Esophagus (tissue), 2 donors: ENCODE data around the gene MYO10. TPM values are rescaled to one million over a fixed set of nuclear protein-coding genes. Genes with fewer than 3 reads are reported as not detected.
"Not testable (repeated sequence)": the region's sequence is repeated elsewhere in the genome, so short reads cannot be mapped to it uniquely, and the experiment has no call there.

Experiments
- H3K27ac ChIP-seq, 2 donors: one replicate each; pipeline ENCODE4 v1.5.1; 2013; ENCODE audit warnings: low read depth in 2 of 2, mild to moderate bottlenecking in 2 of 2, inconsistent platforms in 1 of 2, low read length in 1 of 2, moderate library complexity in 1 of 2
- H3K27me3 ChIP-seq, 2 donors: one replicate each; pipeline ENCODE4 v1.6.1; 2013; ENCODE audit warnings: low read length in 2 of 2, control low read depth in 1 of 2, mild to moderate bottlenecking in 1 of 2; ENCODE audit not compliant: insufficient read depth in 2 of 2, control insufficient read depth in 1 of 2
- H3K36me3 ChIP-seq, 2 donors: one replicate each; pipeline ENCODE4 v1.6.1; 2013; ENCODE audit warnings: low read length in 1 of 2; ENCODE audit not compliant: control insufficient read depth in 2 of 2, insufficient read depth in 2 of 2
- H3K4me1 ChIP-seq, 2 donors: one replicate each; pipeline ENCODE4 v1.6.1; 2013; ENCODE audit warnings: low read length in 1 of 2; ENCODE audit not compliant: control insufficient read depth in 2 of 2, insufficient read depth in 2 of 2
- H3K4me3 ChIP-seq, 2 donors: one replicate each; pipeline ENCODE4 v1.5.1; 2013; ENCODE audit warnings: low read length in 2 of 2, mild to moderate bottlenecking in 2 of 2, low read depth in 1 of 2, moderate library complexity in 1 of 2
- H3K9me3 ChIP-seq, 2 donors: one replicate each; pipeline ENCODE4 v1.6.1; 2013; ENCODE audit warnings: mild to moderate bottlenecking in 2 of 2, low read depth in 1 of 2, low read length in 1 of 2, moderate library complexity in 1 of 2; ENCODE audit not compliant: control insufficient read depth in 2 of 2, insufficient read depth in 1 of 2
- WGBS, 2 donors: extraction: QIAGEN DNeasy Blood & Tissue Kit; methylation state at CpG; one replicate each; pipeline ENCODE4 v1.1.7; 2013; 5-methylcytosine and 5-hydroxymethylcytosine counted together
- polyA plus RNA-seq, 2 donors: library from polyadenylated mRNA; stranded (reverse); fragments of 200-250 nt; gene quantifications; one replicate each; pipeline ENCODE4 v1.2.3, GENCODE V29; 2013
- donor health status: healthy with polysubstance abuse.
- donor health status: Bipolar disorder and iron deficiency.

Gene MYO10
- polyA plus RNA-seq, 2 donors: 5.8 to 5.9 TPM

DNA sequence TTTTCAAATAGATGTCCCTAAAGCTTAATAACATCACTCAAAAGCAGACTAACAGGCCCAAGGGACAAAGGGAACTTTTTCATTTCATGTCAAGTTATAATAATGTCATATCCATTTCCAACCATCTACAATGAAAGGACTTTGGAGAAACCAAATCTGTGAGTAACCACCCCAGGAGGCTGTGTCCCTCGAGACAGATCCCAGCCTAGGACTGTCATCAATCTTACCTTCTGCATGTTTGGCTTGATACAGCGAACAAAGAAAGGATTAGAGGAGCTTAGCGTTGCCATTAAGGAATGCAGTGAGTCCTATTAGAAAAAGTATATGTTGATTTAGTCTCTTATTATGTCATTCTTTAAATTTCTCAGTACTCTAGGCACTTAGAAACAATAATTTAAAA is 181.5 kb downstream of the MYO10 start:
- H3K27me3 ChIP-seq: no peaks in the 10 kb centered on the region
- H3K27ac ChIP-seq: no peak overlapping the region
- 43 to 59% methylated on average over 3 of the region's 3 CpGs for WGBS, 2 donors
- no peak overlapping the region for H3K4me3 ChIP-seq
- H3K9me3 ChIP-seq: no peaks in the 10 kb centered on the region
- H3K36me3 ChIP-seq: peaks cover 0 to 6% of the 10 kb centered on the region in 2 donors
- no peaks in the 10 kb centered on the region for H3K4me1 ChIP-seq

DNA sequence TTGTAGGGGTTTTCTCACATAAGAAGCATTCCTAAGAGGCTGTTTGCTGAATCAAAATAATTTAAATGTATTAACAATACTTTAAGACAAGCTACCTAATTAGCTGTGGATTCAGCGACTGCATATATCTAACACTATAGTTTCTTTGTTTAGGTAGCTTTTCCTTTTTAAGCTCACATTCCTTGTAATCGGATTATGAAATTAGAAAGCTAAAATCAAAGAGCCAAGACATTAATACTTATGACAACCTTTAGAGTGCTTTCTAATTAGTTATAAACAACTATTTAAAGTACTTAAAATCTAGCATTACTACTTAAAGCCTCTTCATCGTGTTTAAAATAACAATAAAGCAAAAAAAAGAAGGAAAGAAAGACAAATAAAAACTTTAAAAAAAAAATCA is 182.0 kb downstream of the MYO10 start:
- Histone ChIP-seq H3K36me3 (peaks cover 0 to 4% of the 10 kb centered on the region in 2 donors), H3K4me3 (no peak overlapping the region)
- WGBS, 2 donors: 58 to 61% methylated on average over 3 of the region's 3 CpGs

DNA sequence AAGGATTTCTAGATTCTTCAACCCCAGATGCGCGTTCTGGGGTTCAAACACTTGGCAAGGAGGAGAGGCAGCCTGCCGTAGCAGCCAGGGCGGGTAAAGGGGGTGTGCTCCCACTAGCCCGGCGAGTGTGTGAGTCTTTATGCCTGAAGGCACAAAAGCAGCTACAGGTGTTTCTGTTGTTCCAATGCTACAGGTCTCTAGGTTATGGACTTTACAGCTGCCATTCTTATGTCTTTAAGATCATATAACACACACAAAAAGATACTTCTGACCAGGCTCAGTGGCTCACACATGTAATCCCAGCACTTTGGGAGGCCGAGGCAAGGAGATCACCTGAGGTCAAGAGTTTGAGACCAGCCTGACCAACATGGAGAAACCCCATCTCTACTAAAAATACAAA is 185.6 kb downstream of the MYO10 start:
- WGBS, 2 donors: 75 to 86% methylated on average over 7 of the region's 7 CpGs
- peaks cover 0 to 3% of the 10 kb centered on the region in 2 donors for H3K36me3 ChIP-seq

More for the DNA sequence above, 182.0 kb downstream of the MYO10 start:
- no peak overlapping the region for H3K27ac ChIP-seq
- H3K4me1 ChIP-seq: no peaks in the 10 kb centered on the region
- no peaks in the 10 kb centered on the region for H3K9me3 ChIP-seq
- no peaks in the 10 kb centered on the region for H3K27me3 ChIP-seq

DNA sequence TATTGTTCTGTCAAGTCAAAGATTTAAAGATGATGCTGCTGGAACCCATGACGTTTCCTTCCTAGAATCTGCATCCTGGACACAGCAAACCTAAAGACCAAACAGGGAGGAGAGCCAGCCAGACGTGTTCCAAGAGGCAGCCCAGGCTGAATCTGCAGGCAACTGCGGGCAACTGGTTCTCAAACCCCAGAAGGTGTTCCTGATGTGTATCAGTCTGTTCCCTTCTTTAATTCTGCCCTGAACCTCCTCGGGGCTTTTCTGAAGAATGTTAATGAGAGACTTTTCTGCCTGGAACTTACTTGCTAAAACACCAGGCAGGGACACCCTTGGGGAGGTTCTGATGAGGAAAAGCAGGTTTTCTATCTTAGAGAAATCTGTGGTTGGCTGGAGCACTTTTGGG is 186.5 kb downstream of the MYO10 start:
- no peaks in the 10 kb centered on the region for H3K4me1 ChIP-seq
- no peaks in the 10 kb centered on the region for H3K27me3 ChIP-seq
- 72 to 73% methylated on average over 4 of the region's 4 CpGs for WGBS, 2 donors
- H3K9me3 ChIP-seq: no peaks in the 10 kb centered on the region
- H3K36me3 ChIP-seq: peaks cover 0 to 3% of the 10 kb centered on the region in 2 donors
- H3K4me3 ChIP-seq: no peak overlapping the region
- no peak overlapping the region for H3K27ac ChIP-seq

More for the DNA sequence above, 185.6 kb downstream of the MYO10 start:
- no peaks in the 10 kb centered on the region for H3K9me3 ChIP-seq
- no peak overlapping the region for H3K27ac ChIP-seq
- no peak overlapping the region for H3K4me3 ChIP-seq
- H3K27me3 ChIP-seq: no peaks in the 10 kb centered on the region
- no peaks in the 10 kb centered on the region for H3K4me1 ChIP-seq

DNA sequence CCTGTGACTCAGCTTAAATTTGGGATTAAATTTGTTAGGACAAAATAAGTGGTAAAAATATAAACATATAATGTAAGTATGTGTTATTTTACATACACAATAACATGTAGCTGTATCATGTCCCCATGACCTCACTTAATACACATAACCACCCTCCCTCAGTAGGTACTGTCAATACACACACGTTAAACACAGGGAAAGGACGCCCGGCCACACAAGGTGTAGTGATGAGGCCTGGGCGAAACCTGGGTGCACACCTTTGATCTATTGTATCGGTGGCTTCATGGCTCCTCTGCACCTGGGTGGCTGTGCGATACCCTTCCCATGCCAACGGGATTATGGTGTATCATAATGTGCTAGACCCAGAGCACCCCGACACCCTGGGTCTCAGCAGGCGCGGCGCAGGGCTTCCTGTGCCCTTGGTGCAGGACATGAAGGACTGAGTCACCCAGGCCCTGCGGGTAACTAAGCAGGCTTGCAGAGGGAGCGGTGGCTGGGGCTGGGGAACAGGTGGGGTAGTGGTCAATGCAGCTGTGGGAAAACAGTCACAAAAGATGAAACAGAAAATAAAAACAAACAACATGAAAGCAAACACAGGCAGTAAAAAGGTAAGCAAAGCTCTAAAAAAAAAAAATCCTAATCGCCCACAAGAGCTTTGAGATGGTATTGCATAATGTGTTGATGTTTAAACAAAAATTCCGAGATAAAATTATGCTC is 191.8 kb downstream of the MYO10 start:
- no peak overlapping the region for H3K27ac ChIP-seq
- H3K9me3 ChIP-seq: no peaks in the 10 kb centered on the region
- no peaks in the 10 kb centered on the region for H3K4me1 ChIP-seq
- no peaks in the 10 kb centered on the region for H3K27me3 ChIP-seq
- H3K36me3 ChIP-seq: peaks cover 0 to 3% of the 10 kb centered on the region in 2 donors
- WGBS, 2 donors: 86 to 94% methylated on average over 15 of the region's 15 CpGs
- no peak overlapping the region for H3K4me3 ChIP-seq

DNA sequence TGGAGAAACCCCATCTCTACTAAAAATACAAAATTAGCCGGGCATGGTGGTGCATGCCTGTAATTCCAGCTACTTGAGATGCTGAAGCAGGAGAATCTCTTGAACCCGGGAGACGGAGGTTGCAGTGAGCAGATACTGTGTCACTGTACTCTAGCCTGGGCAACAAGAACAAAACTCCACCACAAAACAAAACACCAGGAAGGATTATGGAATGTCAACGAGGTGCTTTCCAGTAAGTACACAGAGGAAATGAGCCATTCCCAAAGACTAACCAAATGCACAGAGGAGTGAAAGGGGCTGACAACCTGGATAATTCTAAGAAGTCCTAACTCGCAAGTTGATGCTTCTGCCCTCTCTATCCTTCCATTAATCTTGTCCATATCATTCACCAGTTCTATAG is 193.2 kb downstream of the MYO10 start:
- Histone ChIP-seq H3K4me3 (no peak overlapping the region), H3K27ac (no peak overlapping the region), H3K9me3 (no peaks in the 10 kb centered on the region), H3K4me1 (peaks cover 2 to 3% of the 10 kb centered on the region in 2 donors), H3K36me3 (no peaks in the 10 kb centered on the region), H3K27me3 (no peaks in the 10 kb centered on the region)
- 71 to 78% methylated on average over 5 of the region's 5 CpGs for WGBS, 2 donors

DNA sequence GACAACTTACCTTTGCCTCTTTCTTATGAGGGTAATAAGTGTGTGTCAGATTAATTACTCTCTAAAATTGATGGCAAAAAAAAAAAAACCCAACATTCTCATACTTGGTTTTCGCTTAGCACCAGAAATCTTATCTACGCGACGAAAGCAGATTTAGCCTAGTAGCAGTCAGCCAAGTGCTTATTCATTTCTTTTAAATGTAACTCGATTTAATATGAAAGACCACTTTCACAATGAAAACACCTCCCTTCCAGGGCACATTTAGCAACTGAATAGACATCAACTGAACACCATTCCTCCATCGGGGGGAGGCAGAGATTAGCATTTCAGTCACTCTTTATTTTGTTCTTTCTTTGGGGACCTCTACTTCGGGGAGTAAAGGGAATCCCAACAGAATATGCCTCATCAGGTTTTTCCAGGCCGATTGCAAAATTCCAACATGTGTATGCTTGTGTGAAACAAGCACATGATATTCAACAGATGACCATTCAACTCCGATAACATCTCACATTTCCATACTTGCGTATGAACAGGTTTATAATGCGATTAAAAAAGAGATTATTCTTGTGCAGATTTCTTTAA is 195.2 kb downstream of the MYO10 start:
- WGBS, 2 donors: 50 to 51% methylated on average over 11 of the region's 11 CpGs
- no peaks in the 10 kb centered on the region for H3K9me3 ChIP-seq
- no peaks in the 10 kb centered on the region for H3K36me3 ChIP-seq
- no peaks in the 10 kb centered on the region for H3K27me3 ChIP-seq
- H3K4me1 ChIP-seq: peaks cover 2 to 5% of the 10 kb centered on the region in 2 donors
- H3K4me3 ChIP-seq: no peak overlapping the region
- no peak overlapping the region for H3K27ac ChIP-seq

DNA sequence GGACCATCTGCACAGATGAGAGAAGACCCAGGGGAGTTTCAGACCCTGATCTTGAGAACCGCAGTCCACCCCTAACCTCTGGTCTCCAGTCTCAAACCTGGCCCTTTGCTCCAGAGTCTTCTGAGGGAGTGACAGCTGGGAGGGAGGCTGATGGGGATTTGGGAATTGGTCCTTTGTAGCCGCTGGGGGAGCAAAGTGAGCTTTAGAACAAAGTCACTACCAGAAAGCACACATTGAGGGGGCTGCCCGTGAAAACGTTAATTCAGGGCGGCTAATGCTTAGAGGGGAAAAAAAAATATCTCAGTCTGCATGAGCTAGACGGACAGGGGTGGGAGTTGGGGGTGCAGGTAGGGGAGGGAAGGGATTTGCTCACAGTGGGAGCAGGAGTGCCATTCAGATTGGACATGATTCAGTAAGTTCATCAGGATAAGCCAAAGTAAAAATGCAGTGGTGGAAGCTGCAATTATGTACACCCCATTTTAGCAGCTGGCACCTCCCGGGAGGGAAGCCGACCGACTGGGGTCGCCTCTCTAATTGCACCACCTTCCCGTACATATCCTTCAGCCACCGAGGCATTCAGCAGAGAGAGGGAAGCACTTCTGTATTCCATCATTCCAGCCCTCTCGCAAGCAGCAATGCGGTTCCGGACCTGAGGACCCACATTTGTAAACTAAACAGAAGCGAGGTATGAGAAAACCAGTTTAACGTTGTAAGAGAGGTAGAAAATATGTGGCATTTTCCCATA is 195.8 kb downstream of the MYO10 start:
- Histone ChIP-seq H3K9me3 (no peaks in the 10 kb centered on the region), H3K4me3 (no peak overlapping the region), H3K4me1 (peaks cover 2 to 10% of the 10 kb centered on the region in 2 donors), H3K36me3 (no peaks in the 10 kb centered on the region), H3K27ac (no peak overlapping the region), H3K27me3 (no peaks in the 10 kb centered on the region)
- 72 to 75% methylated on average over 17 of the region's 17 CpGs for WGBS, 2 donors

DNA sequence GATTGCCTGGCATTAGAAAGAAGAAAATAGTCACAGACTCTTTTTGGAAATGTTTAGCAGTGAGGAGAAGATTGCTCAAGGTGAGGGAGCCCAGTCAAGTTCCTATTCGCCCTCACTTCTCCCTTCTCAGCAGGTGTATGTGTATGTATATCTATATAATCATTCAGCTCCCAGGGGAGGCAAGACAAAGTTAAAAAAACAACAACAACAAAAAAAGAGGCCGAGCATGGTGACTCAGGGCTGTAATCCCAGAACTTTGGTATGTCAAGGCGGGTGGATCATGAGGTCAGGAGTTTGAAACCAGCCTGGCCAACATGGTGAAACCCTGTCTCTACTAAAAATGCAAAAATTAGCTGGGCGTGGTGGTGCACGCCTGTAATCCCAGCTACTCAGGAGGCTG is 197.7 kb downstream of the MYO10 start:
- H3K27me3 ChIP-seq, H3K9me3 ChIP-seq, H3K36me3 ChIP-seq, H3K4me3 ChIP-seq, H3K4me1 ChIP-seq: not testable (repeated sequence)
- 71 to 73% methylated on average over 5 of the region's 5 CpGs for WGBS, 2 donors
- peak overlapping the region in 1 of 2 donors; percentile 70 for H3K27ac ChIP-seq
